WTC11 (cell line): ENCODE measurements around the gene IL12RB1. TPM values are rescaled to one million over a fixed set of nuclear protein-coding genes. Genes with fewer than 3 reads are reported as not detected.
A peak's percentile ranks its signal among the peaks of the same experiment; 100 is the strongest.

Experiments used
- ATAC-seq: fragments of 200-7000 bp; cut with Tn5 transposase; 2 replicates; pipeline ENCODE4 v1.10.0; 2021; ENCODE audit warnings: mild to moderate bottlenecking, moderate library complexity
- CTCF ChIA-PET: fragments of 300-600 bp; sonication (Branson Sonifier 250); formaldehyde crosslinking; loops from one replicate; lab custom pipeline; 2021; ENCODE audit warnings: antibody characterized with exemption; lab: Charles Lee
- POLR2A ChIA-PET: fragments of 350-600 bp; sonication (Branson Sonifier 250); formaldehyde crosslinking; loops from one replicate; lab custom pipeline; 2021; ENCODE audit warnings: antibody characterized with exemption; lab: Charles Lee
- DNase-seq: peaks from one replicate; pipeline ENCODE4 v3.0.0; 2021; ENCODE audit warnings: low spot score
- H3K27ac Mint-ChIP-seq: 2 replicates; pipeline ENCODE4 v1.8.0; 2021; ENCODE audit warnings: mixed read lengths
- H3K27me3 Mint-ChIP-seq: 2 replicates; pipeline ENCODE4 v1.8.0; 2021; ENCODE audit warnings: low read depth, mild to moderate bottlenecking, moderate library complexity, mixed read lengths
- H3K36me3 Mint-ChIP-seq: 2 replicates; pipeline ENCODE4 v1.8.0; 2021; ENCODE audit warnings: mixed read lengths
- H3K4me1 Mint-ChIP-seq: 2 replicates; pipeline ENCODE4 v1.8.0; 2022; ENCODE audit warnings: mixed read lengths
- H3K4me3 Mint-ChIP-seq: 2 replicates; pipeline ENCODE4 v1.8.0; 2021; ENCODE audit warnings: mild to moderate bottlenecking, moderate library complexity, mixed read lengths
- H3K9me3 Mint-ChIP-seq: 2 replicates; pipeline ENCODE4 v1.8.0; 2021; ENCODE audit warnings: mixed read lengths
- ESRRA ChIP-seq: sonication (generic); formaldehyde crosslinking; IDR thresholded peaks from 2 replicates; pipeline ENCODE4 v1.8.1; 2022; ENCODE audit warnings: mild to moderate bottlenecking, missing genetic modification reagents, borderline replicate concordance
- IRF2 ChIP-seq: sonication (generic); formaldehyde crosslinking; IDR thresholded peaks from 2 replicates; pipeline ENCODE4 v1.8.0; 2022; ENCODE audit warnings: low read depth, missing genetic modification reagents, borderline replicate concordance
- KAT7 ChIP-seq: sonication (generic); formaldehyde crosslinking; IDR thresholded peaks from 2 replicates; pipeline ENCODE4 v1.8.1; 2023; ENCODE audit warnings: missing genetic modification reagents, mild to moderate bottlenecking, borderline replicate concordance
- NFATC4 ChIP-seq: fragments of 250-450 bp; sonication (Bioruptor Pico); IDR thresholded peaks from 2 replicates; pipeline ENCODE4 v1.9.0; 2021; ENCODE audit warnings: mild to moderate bottlenecking
- NFYB ChIP-seq: sonication (generic); formaldehyde crosslinking; conservative IDR thresholded peaks from 2 replicates; pipeline ENCODE4 v1.8.0; 2022; ENCODE audit warnings: low read depth, missing genetic modification reagents
- NR1H2 ChIP-seq: sonication (generic); formaldehyde crosslinking; IDR thresholded peaks from 2 replicates; pipeline ENCODE4 v1.9.0; 2021; ENCODE audit warnings: mild to moderate bottlenecking, moderate library complexity, missing genetic modification reagents
- RORB ChIP-seq: fragments of 250-450 bp; sonication (Bioruptor Pico); IDR thresholded peaks from 2 replicates; pipeline ENCODE4 v1.9.0; 2021; ENCODE audit warnings: mild to moderate bottlenecking
- SOX15 ChIP-seq: fragments of 250-450 bp; sonication (Bioruptor Pico); IDR thresholded peaks from 2 replicates; pipeline ENCODE4 v1.9.0; 2021; ENCODE audit warnings: mild to moderate bottlenecking
- TEAD1 ChIP-seq: sonication (generic); formaldehyde crosslinking; IDR thresholded peaks from 2 replicates; pipeline ENCODE4 v1.8.0; 2022; ENCODE audit warnings: mild to moderate bottlenecking, missing genetic modification reagents
- ZBTB21 ChIP-seq: sonication (generic); formaldehyde crosslinking; IDR thresholded peaks from 2 replicates; pipeline ENCODE4 v1.8.1; 2023; ENCODE audit warnings: mild to moderate bottlenecking, missing genetic modification reagents, borderline replicate concordance
- ZNF232 ChIP-seq: sonication (generic); formaldehyde crosslinking; IDR thresholded peaks from 2 replicates; pipeline ENCODE4 v1.8.0; 2022; ENCODE audit warnings: mild to moderate bottlenecking, missing genetic modification reagents
- ZNF317 ChIP-seq: sonication (generic); formaldehyde crosslinking; IDR thresholded peaks from 2 replicates; pipeline ENCODE4 v1.8.1; 2023; ENCODE audit warnings: low read depth, mild to moderate bottlenecking, moderate library complexity, missing genetic modification reagents, borderline replicate concordance
- total RNA-seq: library from RNA; stranded (reverse); gene quantifications from 3 replicates; pipeline ENCODE4 v1.2.3, GENCODE V29; 2021
- TF ChIP-seq, protein P1 (sequence below): sonication (generic); formaldehyde crosslinking; IDR thresholded peaks from 2 replicates; pipeline ENCODE4 v1.8.0; 2022; ENCODE audit warnings: mild to moderate bottlenecking, missing genetic modification reagents
- TF ChIP-seq, protein P2 (sequence below): sonication (generic); formaldehyde crosslinking; IDR thresholded peaks from 2 replicates; pipeline ENCODE4 v1.8.1; 2023; ENCODE audit warnings: mild to moderate bottlenecking, missing genetic modification reagents
- TF ChIP-seq, protein P3 (sequence below): sonication (generic); formaldehyde crosslinking; IDR thresholded peaks from 2 replicates; pipeline ENCODE4 v1.8.1; 2022; ENCODE audit warnings: mild to moderate bottlenecking, missing genetic modification reagents, moderate library complexity, borderline replicate concordance
- TF ChIP-seq, protein P4 (sequence below): fragments of 250-450 bp; sonication (Bioruptor Pico); conservative IDR thresholded peaks from 2 replicates; pipeline ENCODE4 v1.9.0; 2021; ENCODE audit warnings: mild to moderate bottlenecking
- TF ChIP-seq, protein P5 (sequence below): sonication (generic); formaldehyde crosslinking; IDR thresholded peaks from 2 replicates; pipeline ENCODE4 v1.8.0; 2022; ENCODE audit warnings: mild to moderate bottlenecking, missing genetic modification reagents

Gene IL12RB1
- total RNA-seq, 1 experiment from 2014 or later: not detected

DNA sequence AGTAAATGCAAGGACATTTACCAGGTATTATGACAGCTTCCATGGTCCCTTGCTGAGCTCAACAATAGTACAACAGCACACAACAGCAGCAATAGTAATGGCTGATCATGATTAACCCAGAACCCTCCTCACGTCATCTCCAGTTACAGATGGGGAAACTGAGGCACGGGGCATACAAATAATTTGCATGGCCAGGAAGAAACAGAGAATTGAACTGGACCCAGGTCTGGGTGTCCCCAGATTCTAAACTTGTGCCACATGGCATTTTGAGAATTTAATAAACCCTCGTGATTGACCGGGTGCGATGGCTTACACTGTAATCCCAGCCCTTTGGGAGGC, 18.0 kb upstream of the IL12RB1 start (continued):
- TF ChIP-seq, protein P1, sequence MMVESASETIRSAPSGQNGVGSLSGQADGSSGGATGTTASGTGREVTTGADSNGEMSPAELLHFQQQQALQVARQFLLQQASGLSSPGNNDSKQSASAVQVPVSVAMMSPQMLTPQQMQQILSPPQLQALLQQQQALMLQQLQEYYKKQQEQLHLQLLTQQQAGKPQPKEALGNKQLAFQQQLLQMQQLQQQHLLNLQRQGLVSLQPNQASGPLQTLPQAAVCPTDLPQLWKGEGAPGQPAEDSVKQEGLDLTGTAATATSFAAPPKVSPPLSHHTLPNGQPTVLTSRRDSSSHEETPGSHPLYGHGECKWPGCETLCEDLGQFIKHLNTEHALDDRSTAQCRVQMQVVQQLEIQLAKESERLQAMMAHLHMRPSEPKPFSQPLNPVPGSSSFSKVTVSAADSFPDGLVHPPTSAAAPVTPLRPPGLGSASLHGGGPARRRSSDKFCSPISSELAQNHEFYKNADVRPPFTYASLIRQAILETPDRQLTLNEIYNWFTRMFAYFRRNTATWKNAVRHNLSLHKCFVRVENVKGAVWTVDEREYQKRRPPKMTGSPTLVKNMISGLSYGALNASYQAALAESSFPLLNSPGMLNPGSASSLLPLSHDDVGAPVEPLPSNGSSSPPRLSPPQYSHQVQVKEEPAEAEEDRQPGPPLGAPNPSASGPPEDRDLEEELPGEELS (CRISPR knock-in tag): no peak
- TF ChIP-seq, protein P2, sequence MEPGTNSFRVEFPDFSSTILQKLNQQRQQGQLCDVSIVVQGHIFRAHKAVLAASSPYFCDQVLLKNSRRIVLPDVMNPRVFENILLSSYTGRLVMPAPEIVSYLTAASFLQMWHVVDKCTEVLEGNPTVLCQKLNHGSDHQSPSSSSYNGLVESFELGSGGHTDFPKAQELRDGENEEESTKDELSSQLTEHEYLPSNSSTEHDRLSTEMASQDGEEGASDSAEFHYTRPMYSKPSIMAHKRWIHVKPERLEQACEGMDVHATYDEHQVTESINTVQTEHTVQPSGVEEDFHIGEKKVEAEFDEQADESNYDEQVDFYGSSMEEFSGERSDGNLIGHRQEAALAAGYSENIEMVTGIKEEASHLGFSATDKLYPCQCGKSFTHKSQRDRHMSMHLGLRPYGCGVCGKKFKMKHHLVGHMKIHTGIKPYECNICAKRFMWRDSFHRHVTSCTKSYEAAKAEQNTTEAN: no peak

DNA sequence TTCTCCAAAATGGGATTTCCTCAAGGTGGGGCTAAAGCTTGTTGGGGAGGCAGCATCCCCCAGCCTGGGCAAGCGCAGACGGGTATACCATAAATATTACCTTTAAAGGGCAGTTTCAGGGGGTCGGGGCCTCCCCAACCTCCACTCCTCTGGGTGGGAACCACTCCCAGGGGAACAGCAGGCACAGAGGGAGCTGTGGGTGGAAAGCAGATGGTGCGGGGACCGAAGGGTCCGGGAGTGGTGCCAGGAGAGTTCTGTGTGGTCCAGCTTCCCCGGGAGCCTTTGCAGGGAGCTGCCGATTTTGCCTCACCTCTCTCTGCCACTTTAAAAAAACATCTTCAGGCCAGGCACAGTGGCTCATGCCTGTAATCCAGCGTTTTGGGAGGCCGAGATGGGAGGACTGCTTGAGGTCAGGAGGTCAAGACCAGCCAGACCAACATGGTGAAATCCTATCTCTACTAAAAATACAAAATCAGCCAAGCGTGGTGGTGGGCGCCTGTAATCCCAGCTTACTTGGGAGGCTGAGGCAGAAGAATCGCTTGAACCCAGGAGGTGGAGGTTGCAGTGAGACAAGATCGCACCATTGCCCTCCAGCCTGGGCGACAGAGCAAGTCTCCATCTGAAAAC, 16.3 kb upstream of the IL12RB1 start:
- H3K27ac Mint-ChIP-seq: no peak overlapping the region
- POLR2A ChIA-PET: no interaction called here

DNA sequence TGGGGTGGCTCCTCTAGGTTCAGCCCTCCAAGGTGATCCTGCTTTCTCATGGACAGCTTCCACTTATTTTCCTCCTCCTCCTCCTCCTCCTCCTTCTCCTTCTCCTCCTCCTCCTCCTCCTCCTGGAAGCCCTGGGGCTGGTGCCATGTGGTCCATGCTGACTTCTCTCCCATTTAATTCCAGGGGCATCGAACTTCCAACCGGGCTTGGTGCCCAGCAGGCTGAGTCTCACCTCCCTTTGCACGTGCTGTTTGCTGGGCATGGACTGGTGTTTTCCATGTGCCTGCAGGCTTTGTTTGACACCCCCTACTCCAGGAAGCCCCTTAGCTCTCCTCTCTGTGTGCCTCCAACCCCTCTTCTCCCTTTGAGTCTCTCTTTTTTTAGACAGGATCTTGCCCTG, 14.5 kb upstream of the IL12RB1 start:
- no peak for TF ChIP-seq KAT7 (CRISPR knock-in tag)
- TF ChIP-seq NFATC4 (CRISPR knock-in tag): no peak
- TF ChIP-seq IRF2 (CRISPR knock-in tag): no peak
- TF ChIP-seq, protein P3, sequence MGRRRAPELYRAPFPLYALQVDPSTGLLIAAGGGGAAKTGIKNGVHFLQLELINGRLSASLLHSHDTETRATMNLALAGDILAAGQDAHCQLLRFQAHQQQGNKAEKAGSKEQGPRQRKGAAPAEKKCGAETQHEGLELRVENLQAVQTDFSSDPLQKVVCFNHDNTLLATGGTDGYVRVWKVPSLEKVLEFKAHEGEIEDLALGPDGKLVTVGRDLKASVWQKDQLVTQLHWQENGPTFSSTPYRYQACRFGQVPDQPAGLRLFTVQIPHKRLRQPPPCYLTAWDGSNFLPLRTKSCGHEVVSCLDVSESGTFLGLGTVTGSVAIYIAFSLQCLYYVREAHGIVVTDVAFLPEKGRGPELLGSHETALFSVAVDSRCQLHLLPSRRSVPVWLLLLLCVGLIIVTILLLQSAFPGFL: no peak
- TF ChIP-seq, protein P4, sequence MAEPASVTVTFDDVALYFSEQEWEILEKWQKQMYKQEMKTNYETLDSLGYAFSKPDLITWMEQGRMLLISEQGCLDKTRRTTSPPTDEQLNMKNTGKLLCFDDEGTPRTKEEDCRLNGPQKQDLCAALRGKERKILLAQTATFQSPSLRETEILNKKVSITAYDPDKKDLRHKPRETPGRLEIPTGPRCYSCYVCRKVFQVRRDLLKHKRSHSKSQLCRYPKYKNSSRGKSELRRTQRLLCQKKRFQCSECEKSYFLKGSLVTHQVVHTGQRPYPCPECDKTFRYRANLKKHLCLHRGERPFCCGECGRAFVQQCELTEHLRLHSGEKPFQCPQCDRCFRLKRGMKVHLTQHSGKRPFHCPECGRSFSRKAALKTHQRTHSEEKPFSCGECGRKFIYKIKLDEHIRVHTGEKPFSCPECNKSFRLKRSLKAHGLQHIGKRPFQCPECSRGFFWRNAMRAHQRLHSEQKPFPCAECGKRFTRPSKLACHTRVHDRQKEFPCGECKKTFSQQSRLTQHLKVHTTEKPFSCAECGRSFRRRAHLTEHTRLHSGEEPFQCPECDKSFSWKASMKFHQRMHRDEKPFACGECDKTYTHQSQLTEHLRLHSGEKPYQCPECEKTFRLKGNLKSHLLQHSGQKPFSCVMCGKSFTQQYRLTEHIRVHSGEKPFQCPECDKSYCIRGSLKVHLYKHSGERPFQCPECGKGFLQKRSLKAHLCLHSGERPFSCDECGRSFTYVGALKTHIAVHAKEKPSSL: no peak
- TF ChIP-seq ZNF232: no peak
- no peak for TF ChIP-seq ZBTB21
- TF ChIP-seq NFYB (CRISPR knock-in tag): no peak
- TF ChIP-seq TEAD1 (CRISPR knock-in tag): no peak
- no peak for TF ChIP-seq SOX15
- no peak for TF ChIP-seq ZNF317 (CRISPR knock-in tag)
- Mint-ChIP-seq H3K4me3 (peak overlapping the region; percentile 54), H3K36me3 (no peaks in the 10 kb centered on the region), H3K4me1 (peaks cover 30% of the 10 kb centered on the region), H3K27ac (peak overlapping the region; percentile 70; the same call in 1 of the 2 replicates), H3K9me3 (no peaks in the 10 kb centered on the region), H3K27me3 (peaks cover 19% of the 10 kb centered on the region)
- ATAC-seq (no peak), DNase-seq (no peak)
- ChIA-PET POLR2A (no interaction called here), CTCF (interaction anchor here (1.5 kb wide), 1 partner anchor 12 kb away, joined by 4 read pairs; no protein-coding TSS in a partner anchor)

More for the DNA sequence above, 16.3 kb upstream of the IL12RB1 start:
- ATAC-seq: no peak
- Mint-ChIP-seq H3K27me3 (peaks cover 28% of the 10 kb centered on the region), H3K9me3 (no peaks in the 10 kb centered on the region)
- TF ChIP-seq RORB (CRISPR knock-in tag) (no peak), NR1H2 (CRISPR knock-in tag) (no peak), ESRRA (CRISPR knock-in tag) (no peak), TEAD1 (CRISPR knock-in tag) (no peak)
- TF ChIP-seq, protein P5, sequence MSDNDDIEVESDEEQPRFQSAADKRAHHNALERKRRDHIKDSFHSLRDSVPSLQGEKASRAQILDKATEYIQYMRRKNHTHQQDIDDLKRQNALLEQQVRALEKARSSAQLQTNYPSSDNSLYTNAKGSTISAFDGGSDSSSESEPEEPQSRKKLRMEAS (CRISPR knock-in tag): no peak
- TF ChIP-seq, all 79 proteins: peak for 0
- no peak overlapping the region for H3K4me3 Mint-ChIP-seq
- H3K36me3 Mint-ChIP-seq: no peaks in the 10 kb centered on the region
- CTCF ChIA-PET: interaction anchor here (0.7 to 1.0 kb wide), 2 partner anchors 10 to 157 kb away, joined by 3 read pairs; no protein-coding TSS in a partner anchor
- H3K4me1 Mint-ChIP-seq: peaks cover 28% of the 10 kb centered on the region
- no peak for DNase-seq
